ENCODE data around the gene DLGAP4. TPM values are rescaled to one million over a fixed set of nuclear protein-coding genes. Genes with fewer than 3 reads are reported as not detected.

Gene DLGAP4
- total and polyA plus RNA-seq, 9 donors, result 18.2 to 75.9 (median 53.1) TPM

DNA sequence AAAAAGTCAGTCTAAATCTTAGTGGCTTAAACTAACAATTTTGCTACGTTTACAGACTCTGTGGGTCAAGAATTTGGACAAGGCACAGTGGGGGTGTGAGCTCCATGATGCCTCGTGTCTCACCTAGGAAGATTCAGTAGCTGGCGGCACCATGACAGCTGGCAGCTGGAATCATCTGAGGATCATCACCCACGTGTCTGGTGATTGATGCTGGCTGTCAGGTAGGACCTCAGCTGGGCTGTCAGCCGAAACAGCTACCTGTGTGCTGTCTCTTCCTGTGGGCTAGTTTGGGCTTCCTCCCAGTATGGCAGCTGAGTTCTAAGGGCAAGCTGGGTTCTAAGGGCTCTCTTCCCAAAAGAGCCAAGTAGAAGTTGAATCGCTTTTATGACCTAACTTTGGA is 26.4 kb upstream of the DLGAP4 start:
- WGBS, 3 donors, result 55 to 63% (median 58%) methylated on average over 6 of the region's 6 CpGs
- Histone ChIP-seq H3K9me3 (no peaks in the 10 kb centered on the region), H3K27me3 (no peaks in the 10 kb centered on the region), H3K36me3 (no peaks in the 10 kb centered on the region), H3K4me3 (no peak overlapping the region), H3K4me1 (ENCODE audit: insufficient read depth) (no peaks in the 10 kb centered on the region), H3K27ac (no peak overlapping the region)
- no peak for DNase-seq
- intact Hi-C loops (cut with DNase I), result no loop called here
- no peak for TF ChIP-seq CTCF (IDR thresholded peaks at IDR 0.05)
- no peak for TF ChIP-seq POLR2A (IDR thresholded peaks at IDR 0.05)
- TF ChIP-seq EP300 (IDR thresholded peaks at IDR 0.05), result no peak

DNA sequence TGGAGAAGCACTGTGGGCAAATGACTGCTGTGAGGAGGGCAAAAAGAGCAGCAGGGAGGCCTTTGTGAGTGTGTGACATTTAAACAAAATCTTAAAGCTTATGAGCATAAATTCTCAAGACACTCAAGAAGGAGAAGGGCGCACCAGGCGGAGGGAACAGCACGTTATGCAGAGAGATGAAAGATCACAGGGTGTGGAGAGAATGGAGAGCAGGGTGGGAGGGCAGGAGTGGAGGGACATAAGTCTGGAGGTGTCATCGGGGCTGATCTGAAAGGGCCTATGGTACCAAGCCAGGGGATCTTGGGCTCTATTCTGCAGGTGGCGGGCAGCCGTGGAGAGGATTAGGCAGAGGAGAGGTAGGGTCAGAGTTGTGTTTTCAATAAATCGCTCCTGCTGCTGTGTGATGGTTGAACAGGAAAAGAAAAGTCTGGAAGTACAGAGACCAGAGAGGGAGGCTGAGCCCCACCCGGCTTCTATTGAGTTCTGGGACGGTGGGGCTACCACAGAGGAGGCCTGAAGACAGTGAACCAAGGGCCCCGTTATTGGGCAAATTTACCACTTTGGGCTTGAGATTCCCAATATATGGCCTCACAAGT is 24.3 kb upstream of the DLGAP4 start:
- Histone ChIP-seq H3K4me1 (ENCODE audit: insufficient read depth) (no peaks in the 10 kb centered on the region), H3K27me3 (no peaks in the 10 kb centered on the region), H3K9me3 (no peaks in the 10 kb centered on the region), H3K4me3 (no peak overlapping the region), H3K27ac (no peak overlapping the region), H3K36me3 (no peaks in the 10 kb centered on the region)
- intact Hi-C loops (cut with DNase I), result no loop called here
- DNase-seq, result no peak
- TF ChIP-seq POLR2A (IDR thresholded peaks at IDR 0.05) (no peak), CTCF (IDR thresholded peaks at IDR 0.05) (no peak), EP300 (IDR thresholded peaks at IDR 0.05) (no peak)
- WGBS, 3 donors, result 71 to 78% (median 78%) methylated on average over 10 of the region's 10 CpGs

- 86 to 93% (median 91%) methylated on average over 5 of the region's 5 CpGs for WGBS, 3 donors
- no peak overlapping the region for H3K27ac ChIP-seq
- H3K4me3 ChIP-seq, result no peak overlapping the region
- no peaks in the 10 kb centered on the region for H3K9me3 ChIP-seq
- no peaks in the 10 kb centered on the region for H3K4me1 ChIP-seq (ENCODE audit: insufficient read depth)
- intact Hi-C loops (cut with DNase I), result no loop called here
- no peak for DNase-seq
- no peaks in the 10 kb centered on the region for H3K27me3 ChIP-seq
- no peaks in the 10 kb centered on the region for H3K36me3 ChIP-seq
- no peak for TF ChIP-seq CTCF (IDR thresholded peaks at IDR 0.05)
- no peak for TF ChIP-seq POLR2A (IDR thresholded peaks at IDR 0.05)
- TF ChIP-seq EP300 (IDR thresholded peaks at IDR 0.05), result no peak
These were observed 21.4 kb upstream of the DLGAP4 start for GRCh38 chr20:36284751-36285150.

GRCh38 chr20:36285746-36286447 is 20.2 kb upstream of the DLGAP4 start:
- no peaks in the 10 kb centered on the region for H3K4me1 ChIP-seq (ENCODE audit: insufficient read depth)
- intact Hi-C loops (cut with DNase I), result no loop called here
- no peak overlapping the region for H3K27ac ChIP-seq
- H3K36me3 ChIP-seq, result no peaks in the 10 kb centered on the region
- no peaks in the 10 kb centered on the region for H3K9me3 ChIP-seq
- 74 to 77% (median 76%) methylated on average over 11 of the region's 11 CpGs for WGBS, 3 donors
- H3K27me3 ChIP-seq, result no peaks in the 10 kb centered on the region
- TF ChIP-seq EP300 (IDR thresholded peaks at IDR 0.05), result no peak
- no peak for TF ChIP-seq CTCF (IDR thresholded peaks at IDR 0.05)
- TF ChIP-seq POLR2A (IDR thresholded peaks at IDR 0.05), result no peak
- H3K4me3 ChIP-seq, result no peak overlapping the region
- DNase-seq, result no peak

Data from ovary (tissue), 9 donors.